DND-41 (cell line): ENCODE measurements around the gene BORCS8.

Source experiments
- ATAC-seq: fragments of 200-7000 bp; cut with Tn5 transposase; 3 replicates; pipeline ENCODE4 v1.9.1; 2021; ENCODE audit warnings: low read depth; ENCODE audit not compliant: insufficient read depth
- DNase-seq: peaks from one replicate; pipeline ENCODE4 v3.0.0-alpha.2; 2020
- H2AFZ ChIP-seq: 2 replicates; pipeline ENCODE4 v1.6.0; 2012; ENCODE audit warnings: low read depth, low read length
- H3K27ac ChIP-seq: 2 replicates; pipeline ENCODE4 v1.5.1; 2012; ENCODE audit warnings: low read length, inconsistent platforms
- H3K27me3 ChIP-seq: fragments of 200-600 bp; sonication (generic); 2 replicates; pipeline ENCODE4 v1.6.0; 2012; ENCODE audit warnings: low read length, mild to moderate bottlenecking, inconsistent platforms; ENCODE audit not compliant: insufficient read depth, poor library complexity
- H3K36me3 ChIP-seq: 2 replicates; pipeline ENCODE4 v1.5.1; 2012; ENCODE audit warnings: low read length, inconsistent platforms; ENCODE audit not compliant: insufficient read depth
- H3K4me1 ChIP-seq: 2 replicates; pipeline ENCODE4 v1.5.1; 2012; ENCODE audit warnings: mild to moderate bottlenecking, low read length; ENCODE audit not compliant: insufficient read depth
- H3K4me2 ChIP-seq: 2 replicates; pipeline ENCODE4 v1.6.0; 2012; ENCODE audit warnings: mild to moderate bottlenecking, moderate library complexity, low read length, inconsistent platforms; ENCODE audit not compliant: insufficient read depth
- H3K4me3 ChIP-seq, 2 experiments: fragments of 200-600 bp in 1 of 2; shearing (Covaris generic) in 1 of 2; 2 replicates each; pipeline ENCODE4 v1.5.1; 2012 to 2016; ENCODE audit warnings: inconsistent platforms in 2 of 2, low read length in 2 of 2, mild to moderate bottlenecking in 2 of 2, low read depth in 1 of 2, moderate library complexity in 1 of 2
- H3K79me2 ChIP-seq: 2 replicates; pipeline ENCODE4 v1.6.0; 2012; ENCODE audit warnings: low read length, inconsistent platforms; ENCODE audit not compliant: insufficient read depth
- H3K9ac ChIP-seq: 2 replicates; pipeline ENCODE4 v1.6.0; 2012; ENCODE audit warnings: low read depth, mild to moderate bottlenecking, inconsistent platforms, low read length, moderate library complexity
- H3K9me3 ChIP-seq: 2 replicates; pipeline ENCODE4 v1.5.1; 2012; ENCODE audit warnings: low read length, moderate library complexity, mild to moderate bottlenecking, inconsistent platforms; ENCODE audit not compliant: insufficient read depth, severe bottlenecking
- H4K20me1 ChIP-seq: 2 replicates; pipeline ENCODE4 v1.6.0; 2012; ENCODE audit warnings: low read length; ENCODE audit not compliant: insufficient read depth
- EZH2 ChIP-seq: IDR thresholded peaks from 3 replicates; pipeline ENCODE4 v1.6.1; 2012; ENCODE audit warnings: borderline replicate concordance, low read depth, mild to moderate bottlenecking, moderate library complexity, low read length, inconsistent platforms; ENCODE audit not compliant: severe bottlenecking
- TF ChIP-seq, protein P1 (sequence below): IDR thresholded peaks from 2 replicates; pipeline ENCODE4 v1.5.1; 2012; ENCODE audit warnings: borderline replicate concordance, low read length, moderate library complexity, mild to moderate bottlenecking; ENCODE audit not compliant: poor library complexity, severe bottlenecking; ENCODE audit errors: extremely low read depth

The BORCS8 gene

DNA sequence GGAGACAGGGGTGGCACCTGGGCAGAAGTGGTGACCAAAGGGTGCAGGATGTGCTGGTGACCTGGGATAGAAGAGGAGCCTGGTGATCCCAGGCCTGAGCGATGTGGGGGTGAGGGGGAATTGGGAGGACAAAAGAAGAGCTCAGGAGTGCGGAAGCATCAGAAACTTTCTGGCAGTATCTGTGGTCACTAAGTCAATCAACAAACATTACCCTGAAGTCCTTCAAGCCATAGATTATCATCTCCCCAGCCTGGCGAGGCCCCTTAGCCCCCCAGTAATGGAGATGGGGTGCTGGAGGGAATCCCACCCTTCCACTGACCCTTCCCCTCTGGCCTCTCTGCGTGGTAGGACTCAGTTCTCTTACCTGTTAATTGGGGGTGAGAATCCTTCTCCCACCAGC, 32.4 kb downstream of the BORCS8 start:
- DNase-seq (no peak), ATAC-seq (no peak)
- Histone ChIP-seq H3K4me1 (no peaks in the 10 kb centered on the region), H2AFZ (no peak overlapping the region), H3K4me3 (no peak overlapping the region), H4K20me1 (no peaks in the 10 kb centered on the region), H3K4me2 (no peak overlapping the region), H3K36me3 (peaks cover 14% of the 10 kb centered on the region), H3K79me2 (no peaks in the 10 kb centered on the region), H3K27me3 (no peaks in the 10 kb centered on the region), H3K27ac (no peak overlapping the region), H3K9ac (no peak overlapping the region), H3K9me3 (no peaks in the 10 kb centered on the region)
- TF ChIP-seq, protein P1, sequence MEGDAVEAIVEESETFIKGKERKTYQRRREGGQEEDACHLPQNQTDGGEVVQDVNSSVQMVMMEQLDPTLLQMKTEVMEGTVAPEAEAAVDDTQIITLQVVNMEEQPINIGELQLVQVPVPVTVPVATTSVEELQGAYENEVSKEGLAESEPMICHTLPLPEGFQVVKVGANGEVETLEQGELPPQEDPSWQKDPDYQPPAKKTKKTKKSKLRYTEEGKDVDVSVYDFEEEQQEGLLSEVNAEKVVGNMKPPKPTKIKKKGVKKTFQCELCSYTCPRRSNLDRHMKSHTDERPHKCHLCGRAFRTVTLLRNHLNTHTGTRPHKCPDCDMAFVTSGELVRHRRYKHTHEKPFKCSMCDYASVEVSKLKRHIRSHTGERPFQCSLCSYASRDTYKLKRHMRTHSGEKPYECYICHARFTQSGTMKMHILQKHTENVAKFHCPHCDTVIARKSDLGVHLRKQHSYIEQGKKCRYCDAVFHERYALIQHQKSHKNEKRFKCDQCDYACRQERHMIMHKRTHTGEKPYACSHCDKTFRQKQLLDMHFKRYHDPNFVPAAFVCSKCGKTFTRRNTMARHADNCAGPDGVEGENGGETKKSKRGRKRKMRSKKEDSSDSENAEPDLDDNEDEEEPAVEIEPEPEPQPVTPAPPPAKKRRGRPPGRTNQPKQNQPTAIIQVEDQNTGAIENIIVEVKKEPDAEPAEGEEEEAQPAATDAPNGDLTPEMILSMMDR = no peak
- TF ChIP-seq EZH2 = no peak

DNA sequence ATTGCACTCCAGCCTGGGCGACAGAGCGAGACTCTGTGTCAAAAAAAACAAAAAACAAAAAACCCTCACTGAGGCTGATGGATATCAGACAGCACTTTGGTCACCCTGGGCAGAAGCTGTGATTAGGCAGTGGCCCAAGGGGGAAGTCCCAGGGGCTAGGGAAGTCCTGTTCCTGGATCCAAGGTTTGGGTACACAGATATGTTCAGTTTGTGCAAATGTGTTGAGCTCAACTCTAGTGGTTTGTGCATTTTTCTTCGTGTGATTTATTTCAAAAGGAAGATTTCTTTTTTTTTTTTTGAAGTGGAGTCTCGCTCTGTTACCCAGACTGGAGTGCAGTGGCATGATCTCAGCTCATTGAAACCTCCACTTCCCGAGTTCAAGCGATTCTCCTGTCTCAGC, 34.1 kb downstream of the BORCS8 start:
- H4K20me1 ChIP-seq = no peaks in the 10 kb centered on the region
- H3K79me2 ChIP-seq = no peaks in the 10 kb centered on the region
- H2AFZ ChIP-seq = no peak overlapping the region
- ATAC-seq (no peak), DNase-seq (no peak)
- H3K36me3 ChIP-seq = peaks cover 14% of the 10 kb centered on the region
- H3K9ac ChIP-seq = no peak overlapping the region
- H3K4me1 ChIP-seq = no peaks in the 10 kb centered on the region
- no peaks in the 10 kb centered on the region for H3K9me3 ChIP-seq
- no peak overlapping the region for H3K27ac ChIP-seq
- H3K4me2 ChIP-seq = no peak overlapping the region
- H3K27me3 ChIP-seq = no peaks in the 10 kb centered on the region
- H3K4me3 ChIP-seq = no peak overlapping the region
- TF ChIP-seq EZH2 = no peak
- TF ChIP-seq, protein P1 = no peak

DNA sequence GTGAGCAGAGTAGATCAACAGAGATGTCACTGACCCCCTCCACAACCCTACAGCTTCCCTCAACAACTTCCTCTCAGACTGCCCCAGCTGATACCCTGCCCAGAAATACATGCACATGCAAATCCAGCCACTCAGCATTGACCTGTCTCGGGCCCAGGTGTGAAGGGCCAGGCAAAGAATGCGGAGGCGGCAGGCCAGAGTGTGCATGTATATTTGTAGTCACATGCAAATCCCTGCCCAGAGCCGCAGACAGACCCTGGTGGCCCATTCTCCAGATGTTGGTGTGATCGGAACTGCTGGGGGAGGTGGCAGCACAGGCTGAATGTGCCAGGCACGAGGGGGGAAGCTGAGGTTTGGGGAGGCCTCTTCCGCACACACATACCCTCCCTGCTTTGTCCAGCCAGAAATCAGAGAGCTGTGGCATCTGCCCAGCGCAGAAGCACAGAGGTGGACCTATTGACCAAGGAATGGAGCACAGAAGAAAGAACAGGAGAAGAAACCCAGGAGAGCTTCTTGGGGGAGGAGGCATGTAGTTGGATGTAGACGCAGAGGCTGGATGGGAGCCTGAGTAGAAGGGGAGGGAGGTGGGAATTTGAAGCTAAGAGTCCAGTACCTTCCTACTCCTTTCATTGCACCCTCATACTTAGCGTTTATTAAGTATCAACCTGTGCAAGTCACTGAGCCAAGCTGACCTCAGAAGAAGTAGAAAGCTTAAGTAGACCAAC, 36.3 kb downstream of the BORCS8 start:
- no peak overlapping the region for H3K9ac ChIP-seq
- ATAC-seq = no peak

More for the DNA sequence above, 36.3 kb downstream of the BORCS8 start:
- no peaks in the 10 kb centered on the region for H3K4me1 ChIP-seq
- H3K27ac ChIP-seq = no peak overlapping the region
- H4K20me1 ChIP-seq = no peaks in the 10 kb centered on the region
- no peaks in the 10 kb centered on the region for H3K79me2 ChIP-seq
- no peak for TF ChIP-seq EZH2
- TF ChIP-seq, protein P1 = no peak
- peaks cover 14% of the 10 kb centered on the region for H3K36me3 ChIP-seq
- H3K27me3 ChIP-seq = no peaks in the 10 kb centered on the region
- no peaks in the 10 kb centered on the region for H3K9me3 ChIP-seq
- no peak overlapping the region for H3K4me3 ChIP-seq
- no peak overlapping the region for H3K4me2 ChIP-seq
- no peak overlapping the region for H2AFZ ChIP-seq
- DNase-seq = no peak
